Measurements from ENCODE around the gene RIN3. TPM values are rescaled to one million over a fixed set of nuclear protein-coding genes. Genes with fewer than 3 reads are reported as not detected.

The RIN3 gene
- total and polyA plus RNA-seq, 2 donors (not counting 3 experiments of a cell fraction or from before 2014, with no cell fraction given), result 5.1 to 20.8 TPM

GRCh38 chr14:92503756-92504491 is 9.7 kb upstream of the RIN3 start:
- H3K9ac ChIP-seq (replicated peaks; ENCODE audit: extremely low read depth, insufficient read depth, low read length), result no peak overlapping the region
- no peak overlapping the region for H3K4me3 ChIP-seq (replicated peaks in 1 of 3; ENCODE audit: insufficient read depth in 1 of 3, low read depth in 1 of 3, low read length in 3 of 3)
- dilution Hi-C loops (cut with MboI; ENCODE audit: extremely low pct_ligation_motif_present, low sequenced_read_pairs) (no loop called here), intact Hi-C loops (cut with micrococcal nuclease) (no loop called here)
- TF ChIP-seq POLR2A (IDR thresholded peaks at IDR 0.05; ENCODE audit: low read depth, low read length), result no peak
- TF ChIP-seq, protein P1, sequence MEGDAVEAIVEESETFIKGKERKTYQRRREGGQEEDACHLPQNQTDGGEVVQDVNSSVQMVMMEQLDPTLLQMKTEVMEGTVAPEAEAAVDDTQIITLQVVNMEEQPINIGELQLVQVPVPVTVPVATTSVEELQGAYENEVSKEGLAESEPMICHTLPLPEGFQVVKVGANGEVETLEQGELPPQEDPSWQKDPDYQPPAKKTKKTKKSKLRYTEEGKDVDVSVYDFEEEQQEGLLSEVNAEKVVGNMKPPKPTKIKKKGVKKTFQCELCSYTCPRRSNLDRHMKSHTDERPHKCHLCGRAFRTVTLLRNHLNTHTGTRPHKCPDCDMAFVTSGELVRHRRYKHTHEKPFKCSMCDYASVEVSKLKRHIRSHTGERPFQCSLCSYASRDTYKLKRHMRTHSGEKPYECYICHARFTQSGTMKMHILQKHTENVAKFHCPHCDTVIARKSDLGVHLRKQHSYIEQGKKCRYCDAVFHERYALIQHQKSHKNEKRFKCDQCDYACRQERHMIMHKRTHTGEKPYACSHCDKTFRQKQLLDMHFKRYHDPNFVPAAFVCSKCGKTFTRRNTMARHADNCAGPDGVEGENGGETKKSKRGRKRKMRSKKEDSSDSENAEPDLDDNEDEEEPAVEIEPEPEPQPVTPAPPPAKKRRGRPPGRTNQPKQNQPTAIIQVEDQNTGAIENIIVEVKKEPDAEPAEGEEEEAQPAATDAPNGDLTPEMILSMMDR (IDR thresholded peaks at IDR 0.05; ENCODE audit: extremely low read depth in 1 of 2, insufficient read depth in 1 of 2, low read depth in 1 of 2, low read length in 2 of 2), result no peak
- TF ChIP-seq JUN (IDR thresholded peaks at IDR 0.05; ENCODE audit: borderline replicate concordance, insufficient read depth, insufficient read length, low read depth), result peak; percentile 21
- TF ChIP-seq GATA2 (IDR thresholded peaks at IDR 0.05; ENCODE audit: insufficient read depth, insufficient read length, low read depth, low read length), result no peak
- peak; percentile 64 for TF ChIP-seq FOS (IDR thresholded peaks at IDR 0.05; ENCODE audit: borderline replicate concordance, insufficient read depth, low read length)
- TF ChIP-seq EZH2 (IDR thresholded peaks at IDR 0.05; ENCODE audit: borderline replicate concordance, low read depth, low read length, severe bottlenecking), result no peak
- TF ChIP-seq MYC (IDR thresholded peaks at IDR 0.05; ENCODE audit: low read depth, low read length), result no peak
- no peak for TF ChIP-seq POLR2AphosphoS5 (IDR thresholded peaks at IDR 0.05; ENCODE audit: insufficient read depth, low read depth, low read length)
- TF ChIP-seq, protein P2, sequence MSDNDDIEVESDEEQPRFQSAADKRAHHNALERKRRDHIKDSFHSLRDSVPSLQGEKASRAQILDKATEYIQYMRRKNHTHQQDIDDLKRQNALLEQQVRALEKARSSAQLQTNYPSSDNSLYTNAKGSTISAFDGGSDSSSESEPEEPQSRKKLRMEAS (IDR thresholded peaks at IDR 0.05; ENCODE audit: insufficient read depth, insufficient read length), result no peak
- BruUV-seq (replicated peaks), result no TSS peak
- peak; percentile 16 for DNase-seq (ENCODE audit: low read depth, low spot score)
- FAIRE-seq, result peak; percentile 69
- peaks cover 5% of the 10 kb centered on the region for H3K4me1 ChIP-seq (ENCODE audit: control insufficient read depth, extremely low read depth, insufficient read depth, low read length)
- no peaks in the 10 kb centered on the region for H3K79me2 ChIP-seq (ENCODE audit: control insufficient read depth, insufficient read depth, low read length)
- no peak overlapping the region for H2AFZ ChIP-seq (ENCODE audit: low read depth, low read length)
- H3K9me1 ChIP-seq (replicated peaks; ENCODE audit: control insufficient read depth, extremely low read depth, insufficient read depth, low read length), result no peaks in the 10 kb centered on the region
- CTCF ChIA-PET, result interaction anchor here (0.7 to 1.8 kb wide), 4 partner anchors 43 to 383 kb away, joined by 3 to 4 read pairs (median 4); partner anchors contain the start of genes CPSF2 and NDUFB1
- no peaks in the 10 kb centered on the region for H3K9me3 ChIP-seq (replicated peaks; ENCODE audit: control insufficient read depth, insufficient read depth, low read length)
- no peak overlapping the region for H3K4me2 ChIP-seq (ENCODE audit: insufficient read depth, low read length)
- peaks cover 0 to 2% of the 10 kb centered on the region in 2 experiments for H3K27me3 ChIP-seq (ENCODE audit: control insufficient read depth in 2 of 2, insufficient read depth in 2 of 2, low read length in 2 of 2)
- no peaks in the 10 kb centered on the region for H3K36me3 ChIP-seq (ENCODE audit: control insufficient read depth in 2 of 2, extremely low read depth in 1 of 2, insufficient read depth in 2 of 2, low read length in 2 of 2)
- H3K27ac ChIP-seq (ENCODE audit: insufficient read depth, low read depth, low read length), result no peak overlapping the region
- H4K20me1 ChIP-seq (replicated peaks; ENCODE audit: control insufficient read depth, extremely low read depth, insufficient read depth, low read length), result no peaks in the 10 kb centered on the region
- POLR2A ChIA-PET, result no interaction called here
